Pancreas (tissue), 10 donors: Measurements from ENCODE around the gene THRSP. TPM values are rescaled to one million over a fixed set of nuclear protein-coding genes. Genes with fewer than 3 reads are reported as not detected.
A peak's percentile ranks its signal among the peaks of the same experiment; 100 is the strongest.
"Not testable (repeated sequence)": the region's sequence is repeated elsewhere in the genome, so short reads cannot be mapped to it uniquely, and the experiment has no call there.

ENCODE experiments used
- ATAC-seq, 4 donors: fragments of 200-7000 bp; cut with Tn5 transposase; one replicate each; pipeline versions ENCODE4 v1.8.0 to v1.9.1; 2020; ENCODE audit warnings: mild to moderate bottlenecking in 4 of 4, moderate library complexity in 4 of 4
- DNase-seq, 6 donors: peaks; one replicate each; pipeline ENCODE4 v3.0.0-alpha.2; 2020
- FAIRE-seq: peaks from 2 replicates; lab custom pipeline; 2012; peaks lifted over from hg19 to GRCh38; lab: Jason Lieb, UNC
- H3K27ac ChIP-seq, 4 donors: fragments of 200-600 bp; sonication (generic); 1 replicate in 3 of 4; 2 replicates in 1 of 4; pipeline versions ENCODE4 v1.5.0 to v1.8.0; 2020
- H3K27me3 ChIP-seq, 4 donors: fragments of 200-600 bp; one replicate each; pipeline ENCODE4 v1.8.0; 2021
- H3K36me3 ChIP-seq, 3 donors: fragments of 200-600 bp; sonication (generic) in 1 of 3; one replicate each; pipeline versions ENCODE4 v1.5.0 to v1.8.0; 2020 to 2021
- H3K4me1 ChIP-seq, 3 donors: fragments of 200-600 bp; one replicate each; pipeline ENCODE4 v1.8.0; 2021
- H3K4me3 ChIP-seq, 4 donors: fragments of 200-600 bp; sonication (generic) in 2 of 4; one replicate each; pipeline versions ENCODE4 v1.5.0 to v1.8.0; 2020 to 2021
- H3K9me3 ChIP-seq, 4 donors: fragments of 200-600 bp; one replicate each; pipeline ENCODE4 v1.8.0; 2021
- WGBS, 2 donors: extraction: QIAGEN DNeasy Blood & Tissue Kit; methylation state at CpG; one replicate each; pipeline ENCODE4 v1.1.7; 2013; 5-methylcytosine and 5-hydroxymethylcytosine counted together
- intact Hi-C, 3 donors: fragments of 100-400 bp; cut with DNase I; formaldehyde crosslinking; loops; one replicate each; pipeline versions ENCODE4 v1.11.1 to v1.14.2; 2022
- polyA plus RNA-seq, 2 donors: library from polyadenylated mRNA; stranded (reverse); fragments of 200-250 nt; gene quantifications; one replicate each; pipeline ENCODE4 v1.2.3, GENCODE V29; 2013
- total RNA-seq, 6 donors: library from RNA; stranded (reverse); fragmentation: NEBNext Ultra II Directional in 4 of 6; extraction: Animal tissue kit (Norgen Biotek cat#: 25700) in 4 of 6; gene quantifications; one replicate each; pipeline versions ENCODE4 v1.2.1 to v1.2.4, GENCODE V29; 2021 to 2023
- TF ChIP-seq, protein P1 (sequence below), 4 donors: fragments of 200-600 bp; sonication (generic) in 3 of 4; IDR thresholded peaks; one replicate each; pipeline versions ENCODE4 v1.5.0 to v1.8.0; 2021; ENCODE audit warnings: antibody characterized with exemption in 4 of 4
- donor health status: healthy with polysubstance abuse.
- donor health status: DM: no; HTN: no; CAD: no; lungs with moderate emphysema.
- donor health status: DM: no; HTN: no; CAD: no.
- donor health status: control.
- donor health status: control.
- donor health status: Bipolar disorder and iron deficiency.
- donor health status: DM: yes; HTN: yes; CAD: no.
- donor health status: DM: no; HTN: no; CAD: no.
- donor health status: DM: no; HTN: no; CAD: no.
- donor health status: DM: yes; HTN: yes; CAD: no.

The THRSP gene
- total and polyA plus RNA-seq, 8 donors = 0.63 to 9.2 (median 3.9) TPM; not detected in 4

DNA sequence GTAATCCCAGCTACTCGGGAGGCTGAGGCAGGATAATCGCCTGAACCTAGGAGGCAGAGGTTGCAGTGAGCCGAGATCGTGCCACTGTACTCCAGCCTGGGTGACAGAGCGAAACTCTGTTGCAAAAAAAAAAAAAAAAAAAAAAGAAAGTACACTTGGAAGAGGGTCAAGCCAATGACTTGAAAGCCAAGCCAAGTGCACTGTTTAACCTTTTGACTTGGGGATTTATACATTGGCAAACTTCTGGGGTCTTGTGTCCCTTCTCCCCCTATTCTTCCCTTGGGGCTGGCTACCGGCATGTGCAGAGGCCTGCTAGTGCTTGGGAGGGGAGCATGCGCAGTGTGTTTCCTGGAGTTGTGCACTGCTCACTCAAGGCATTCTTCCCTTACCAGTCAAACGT is 14.3 kb upstream of the THRSP start:
- 75 to 85% methylated on average over 8 of the region's 8 CpGs for WGBS, 2 donors
- no peak for DNase-seq
- H3K4me3 ChIP-seq = no peak overlapping the region
- intact Hi-C loops = no loop called here
- no peaks in the 10 kb centered on the region for H3K36me3 ChIP-seq
- no peak for FAIRE-seq
- H3K4me1 ChIP-seq = peaks cover 0 to 6% (median 4%) of the 10 kb centered on the region in 3 donors
- no peak overlapping the region for H3K27ac ChIP-seq
- H3K9me3 ChIP-seq = no peaks in the 10 kb centered on the region
- no peaks in the 10 kb centered on the region for H3K27me3 ChIP-seq
- no peak for ATAC-seq
- TF ChIP-seq, protein P1, sequence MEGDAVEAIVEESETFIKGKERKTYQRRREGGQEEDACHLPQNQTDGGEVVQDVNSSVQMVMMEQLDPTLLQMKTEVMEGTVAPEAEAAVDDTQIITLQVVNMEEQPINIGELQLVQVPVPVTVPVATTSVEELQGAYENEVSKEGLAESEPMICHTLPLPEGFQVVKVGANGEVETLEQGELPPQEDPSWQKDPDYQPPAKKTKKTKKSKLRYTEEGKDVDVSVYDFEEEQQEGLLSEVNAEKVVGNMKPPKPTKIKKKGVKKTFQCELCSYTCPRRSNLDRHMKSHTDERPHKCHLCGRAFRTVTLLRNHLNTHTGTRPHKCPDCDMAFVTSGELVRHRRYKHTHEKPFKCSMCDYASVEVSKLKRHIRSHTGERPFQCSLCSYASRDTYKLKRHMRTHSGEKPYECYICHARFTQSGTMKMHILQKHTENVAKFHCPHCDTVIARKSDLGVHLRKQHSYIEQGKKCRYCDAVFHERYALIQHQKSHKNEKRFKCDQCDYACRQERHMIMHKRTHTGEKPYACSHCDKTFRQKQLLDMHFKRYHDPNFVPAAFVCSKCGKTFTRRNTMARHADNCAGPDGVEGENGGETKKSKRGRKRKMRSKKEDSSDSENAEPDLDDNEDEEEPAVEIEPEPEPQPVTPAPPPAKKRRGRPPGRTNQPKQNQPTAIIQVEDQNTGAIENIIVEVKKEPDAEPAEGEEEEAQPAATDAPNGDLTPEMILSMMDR (IDR thresholded peaks at IDR 0.05) = no peak

DNA sequence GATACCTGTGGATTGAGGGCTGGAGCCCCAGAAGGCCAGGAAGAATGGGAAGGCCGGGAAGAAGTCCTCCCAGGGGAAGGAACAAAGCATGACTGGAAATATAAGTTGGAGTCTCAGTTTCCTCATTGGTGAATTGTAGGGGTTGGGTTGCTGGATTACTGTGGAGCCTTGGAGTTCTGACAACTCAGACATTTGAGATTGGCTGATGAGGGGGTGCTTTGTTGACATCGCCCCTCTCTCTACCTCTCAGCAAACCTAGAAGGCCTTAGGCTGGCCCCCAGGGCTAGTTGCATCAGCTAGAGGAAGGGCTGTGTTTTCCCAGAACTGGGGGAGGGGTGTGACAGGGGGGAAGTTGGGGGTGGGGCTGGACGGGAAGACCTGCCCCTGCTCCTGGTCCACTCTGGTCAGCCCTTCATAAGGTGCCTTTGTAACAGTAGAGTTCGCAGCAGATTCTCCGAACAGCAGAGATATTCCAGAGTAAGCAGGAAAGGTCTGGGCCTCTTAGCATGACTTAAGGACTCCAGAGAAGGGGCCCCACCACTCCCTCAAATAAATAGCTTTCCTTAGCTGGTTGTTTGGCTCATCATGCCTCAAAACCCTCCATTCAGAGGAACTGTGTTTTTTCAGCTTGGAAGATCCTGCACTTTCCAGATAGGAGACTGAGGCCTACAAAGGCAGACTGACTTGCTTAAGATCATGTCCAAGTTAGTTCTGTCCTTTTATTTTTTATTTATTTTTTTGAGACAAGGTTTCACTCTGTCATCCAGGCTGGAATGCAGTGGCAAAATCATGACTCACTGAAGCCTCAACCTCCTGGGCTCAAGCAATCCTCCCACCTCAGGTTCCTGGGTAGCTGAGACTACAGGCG is 12.5 kb upstream of the THRSP start:
- Histone ChIP-seq H3K4me1 (no peaks in the 10 kb centered on the region), H3K27me3 (no peaks in the 10 kb centered on the region), H3K36me3 (no peaks in the 10 kb centered on the region), H3K9me3 (no peaks in the 10 kb centered on the region), H3K27ac (no peak overlapping the region), H3K4me3 (no peak overlapping the region)
- DNase-seq = no peak
- no peak for FAIRE-seq
- no peak for ATAC-seq
- TF ChIP-seq, protein P1 (IDR thresholded peaks at IDR 0.05) = no peak
- WGBS, 2 donors = 81 to 86% methylated on average over 6 of the region's 6 CpGs
- intact Hi-C loops = no loop called here

DNA sequence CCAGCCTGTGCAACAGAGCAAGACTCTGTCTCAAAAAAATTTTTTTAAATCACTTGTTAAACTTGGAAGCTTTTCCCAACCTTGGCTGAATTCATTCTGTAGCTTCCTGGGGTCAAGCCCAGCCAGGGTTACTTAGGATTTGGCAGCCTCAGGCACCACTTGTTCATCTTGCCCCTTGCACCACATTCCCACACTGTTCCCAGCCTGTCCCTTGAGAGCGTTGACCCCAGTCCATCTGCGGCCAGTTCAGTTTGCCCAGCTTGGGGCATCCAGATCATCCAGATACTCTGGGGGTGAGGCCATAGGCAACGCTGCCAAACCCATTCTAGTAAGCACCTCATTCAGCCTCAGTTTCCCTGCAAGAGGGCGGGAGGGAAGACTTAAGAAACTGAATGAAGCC is 8.7 kb upstream of the THRSP start:
- Histone ChIP-seq H3K4me1 (no peaks in the 10 kb centered on the region), H3K36me3 (no peaks in the 10 kb centered on the region), H3K27me3 (no peaks in the 10 kb centered on the region), H3K9me3 (no peaks in the 10 kb centered on the region), H3K4me3 (no peak overlapping the region), H3K27ac (no peak overlapping the region)
- intact Hi-C loops = no loop called here
- TF ChIP-seq, protein P1 (IDR thresholded peaks at IDR 0.05) = no peak
- 92 to 95% methylated on average over 4 of the region's 4 CpGs for WGBS, 2 donors
- ATAC-seq = peak in 1 of 4 donors; percentile 34
- DNase-seq = no peak
- FAIRE-seq = no peak

DNA sequence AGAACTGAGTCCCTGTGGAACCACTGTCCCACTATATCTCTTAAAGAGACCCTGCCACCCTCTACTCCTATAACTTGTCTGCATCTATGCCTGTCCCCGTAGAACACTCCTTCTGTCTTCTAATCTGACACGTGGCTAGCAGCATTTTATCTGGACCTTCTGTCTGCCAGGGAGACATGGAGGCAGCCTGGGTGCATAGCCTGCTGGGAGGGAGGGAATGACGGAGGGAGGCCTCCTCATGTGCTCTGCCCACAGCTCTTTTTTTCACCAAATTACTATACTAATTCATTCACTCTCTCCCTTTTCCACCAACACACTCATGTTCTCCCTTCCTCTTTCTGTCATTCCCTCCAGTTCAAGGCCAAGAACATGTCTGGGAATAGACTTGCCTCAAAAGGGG is 7.6 kb upstream of the THRSP start:
- H3K27me3 ChIP-seq = no peaks in the 10 kb centered on the region
- WGBS, 2 donors = 55 to 61% methylated on average over 3 of the region's 3 CpGs
- DNase-seq (no peak), FAIRE-seq (no peak), ATAC-seq (no peak)
- H3K9me3 ChIP-seq = no peaks in the 10 kb centered on the region
- H3K4me3 ChIP-seq = no peak overlapping the region
- TF ChIP-seq, protein P1 (IDR thresholded peaks at IDR 0.05) = no peak
- no peaks in the 10 kb centered on the region for H3K36me3 ChIP-seq
- intact Hi-C loops = no loop called here
- H3K4me1 ChIP-seq = peaks cover 0 to 3% (median 0%) of the 10 kb centered on the region in 3 donors
- no peak overlapping the region for H3K27ac ChIP-seq

DNA sequence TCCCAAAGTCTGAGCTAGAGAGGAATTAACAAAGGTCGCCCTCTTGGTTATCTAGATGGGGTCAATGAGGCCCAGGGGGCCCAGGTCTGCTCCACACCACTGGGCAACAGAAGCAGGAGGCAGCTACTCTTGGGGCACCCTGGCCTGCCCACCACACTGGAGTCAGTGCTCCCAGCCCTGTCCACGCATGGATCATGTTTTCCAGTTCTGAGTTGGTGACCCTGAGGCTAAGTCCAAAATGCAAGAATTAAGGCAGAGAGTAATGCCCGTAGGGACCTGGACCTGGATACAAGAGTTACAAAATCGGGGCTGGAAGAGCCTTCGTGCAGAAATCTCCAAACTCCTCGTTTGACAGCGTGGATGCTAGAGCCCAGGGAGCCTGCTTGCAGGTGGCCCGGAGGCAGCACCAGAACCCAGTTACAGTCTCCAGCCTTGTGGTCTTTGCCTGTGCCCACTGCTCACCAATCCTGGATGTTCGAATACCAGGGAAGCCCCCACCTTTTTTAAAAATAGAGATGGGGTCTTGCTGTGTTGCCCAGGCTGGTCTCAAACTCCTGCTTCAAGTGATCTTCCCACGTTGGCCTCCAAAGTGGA is 6.1 kb upstream of the THRSP start:
- no peak overlapping the region for H3K27ac ChIP-seq
- no peaks in the 10 kb centered on the region for H3K9me3 ChIP-seq
- DNase-seq (no peak), FAIRE-seq (no peak), ATAC-seq (no peak)
- no peaks in the 10 kb centered on the region for H3K36me3 ChIP-seq
- H3K4me3 ChIP-seq = no peak overlapping the region
- TF ChIP-seq, protein P1 (IDR thresholded peaks at IDR 0.05) = no peak
- intact Hi-C loops = no loop called here
- H3K27me3 ChIP-seq = no peaks in the 10 kb centered on the region
- WGBS, 2 donors = 83 to 87% methylated on average over 10 of the region's 10 CpGs
- peaks cover 5 to 14% (median 8%) of the 10 kb centered on the region in 3 donors for H3K4me1 ChIP-seq

DNA sequence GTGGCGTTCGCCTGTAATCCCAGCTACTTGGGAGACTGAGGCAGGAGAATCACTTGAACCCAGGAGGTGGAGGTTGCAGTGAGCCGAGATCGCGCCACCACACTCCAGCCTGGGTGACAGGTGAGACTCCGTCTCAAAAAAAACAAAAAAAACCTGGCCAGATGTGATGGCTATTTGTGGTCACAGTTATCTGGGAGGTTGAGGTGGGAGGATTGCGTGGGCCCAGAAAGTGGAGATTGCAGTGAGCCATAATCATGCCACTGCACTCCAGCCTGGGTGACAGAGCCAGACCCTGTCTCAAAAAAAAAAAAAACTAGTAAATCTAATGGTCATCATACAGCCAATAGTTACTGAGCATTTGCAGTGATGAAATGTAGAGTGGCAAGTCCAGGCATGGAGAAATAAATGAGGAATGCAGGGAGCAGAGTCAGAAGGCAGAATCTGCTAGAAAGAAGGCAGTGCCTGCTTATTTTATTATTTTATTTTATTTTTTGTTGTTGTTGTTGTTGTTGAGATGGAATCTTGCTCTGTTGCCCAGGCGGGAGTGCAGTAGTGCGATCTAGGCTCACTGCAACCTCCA is 3.8 kb upstream of the THRSP start:
- H3K27me3 ChIP-seq, H3K27ac ChIP-seq, ATAC-seq, DNase-seq, H3K9me3 ChIP-seq, FAIRE-seq, H3K4me3 ChIP-seq, H3K36me3 ChIP-seq, intact Hi-C loops: not testable (repeated sequence)
- H3K4me1 ChIP-seq = peaks cover 5 to 14% (median 8%) of the 10 kb centered on the region in 3 donors
- 92 to 94% methylated on average over 9 of the region's 9 CpGs for WGBS, 2 donors
